Stimulated activated CD8-positive, alpha-beta memory T cell treated with anti-CD3 and anti-CD28 coated beads, Interleukin-12 subunit alpha, Interleukin-12 subunit beta, amount 100 ng/mL, for 24 hours (primary cell): ENCODE measurements around the gene TMEM61.
"Not testable (repeated sequence)": the region's sequence is repeated elsewhere in the genome, so short reads cannot be mapped to it uniquely, and the experiment has no call there.

Source experiments
- DNase-seq: peaks from one replicate; pipeline ENCODE4 v3.0.0-alpha.2; 2020; ENCODE audit errors: extremely low read depth

Gene TMEM61

GRCh38 chr1:54962612-54963395 lies 17.6 kb upstream of the TMEM61 start:
- no peak for DNase-seq

GRCh38 chr1:54963829-54964228 lies 16.6 kb upstream of the TMEM61 start:
- DNase-seq = not testable (repeated sequence)

- DNase-seq = no peak
Measured at GRCh38 chr1:54965624-54966340, 14.6 kb upstream of the TMEM61 start.

GRCh38 chr1:54967372-54967771 lies 13.1 kb upstream of the TMEM61 start:
- no peak for DNase-seq

- DNase-seq = no peak
Measured at GRCh38 chr1:54968551-54968950, 11.9 kb upstream of the TMEM61 start.

- no peak for DNase-seq
Measured at GRCh38 chr1:54969879-54970278, 10.5 kb upstream of the TMEM61 start.

- no peak for DNase-seq
Measured at GRCh38 chr1:54970901-54971300, 9.5 kb upstream of the TMEM61 start.

GRCh38 chr1:54971317-54971791 lies 9.1 kb upstream of the TMEM61 start:
- no peak for DNase-seq

- DNase-seq = no peak
Measured at GRCh38 chr1:54972436-54972835, 8.0 kb upstream of the TMEM61 start.

- no peak for DNase-seq
Measured at GRCh38 chr1:54973205-54973921, 7.1 kb upstream of the TMEM61 start.

- DNase-seq = no peak
Measured at GRCh38 chr1:54975356-54976108, 4.9 kb upstream of the TMEM61 start.

- DNase-seq = no peak
Measured at GRCh38 chr1:54976747-54977146, 3.7 kb upstream of the TMEM61 start.

GRCh38 chr1:54977533-54978297 lies 2.7 kb upstream of the TMEM61 start:
- DNase-seq = no peak

- no peak for DNase-seq
Measured at GRCh38 chr1:54978528-54979326, 1.7 kb upstream of the TMEM61 start.

- no peak for DNase-seq
Measured at GRCh38 chr1:54979327-54979891, 1.0 kb upstream of the TMEM61 start.

GRCh38 chr1:54980046-54980527 lies 341 bp upstream of the TMEM61 start:
- no peak for DNase-seq

- DNase-seq = no peak
Measured at GRCh38 chr1:54981466-54981865, 1.0 kb downstream of the TMEM61 start.

GRCh38 chr1:54982739-54983138 lies 2.3 kb downstream of the TMEM61 start:
- DNase-seq = no peak

GRCh38 chr1:54984131-54984842 lies 3.9 kb downstream of the TMEM61 start:
- no peak for DNase-seq
